GM21786 (cell line): ENCODE data around the gene WLS.
"Not testable (repeated sequence)": the region's sequence is repeated elsewhere in the genome, so short reads cannot be mapped to it uniquely, and the experiment has no call there.

Experiments used
- ATAC-seq: cut with Tn5 transposase; IDR thresholded peaks from one replicate; pipeline ENCODE4 v1.9.1; 2021; ENCODE audit not compliant: unreplicated experiment

The WLS gene

GRCh38 chr1:68232289-68233148 is at the start of gene WLS:
Gene WLS (minus strand): TSS chr1:68232523. CDS start chr1:68232299, 224 bp downstream.
- no peak for ATAC-seq

- no peak for ATAC-seq
Observed at GRCh38 chr1:68280286-68280685, 48.0 kb upstream of the WLS start.

GRCh38 chr1:68279846-68280245 is 47.5 kb upstream of the WLS start:
- ATAC-seq: no peak

GRCh38 chr1:68278221-68278620 is 45.9 kb upstream of the WLS start:
- peak; percentile 47 for ATAC-seq

GRCh38 chr1:68276448-68276847 is 44.1 kb upstream of the WLS start:
- ATAC-seq: no peak

GRCh38 chr1:68273530-68273929 is 41.2 kb upstream of the WLS start:
- no peak for ATAC-seq

- no peak for ATAC-seq
Observed at GRCh38 chr1:68271596-68271995, 39.3 kb upstream of the WLS start.

- ATAC-seq: no peak
Observed at GRCh38 chr1:68270951-68271350, 38.6 kb upstream of the WLS start.

- ATAC-seq: no peak
Observed at GRCh38 chr1:68269637-68270430, 37.5 kb upstream of the WLS start.

- no peak for ATAC-seq
Observed at GRCh38 chr1:68268896-68269483, 36.7 kb upstream of the WLS start.

GRCh38 chr1:68256824-68257223 is 24.5 kb upstream of the WLS start:
- ATAC-seq: not testable (repeated sequence)

GRCh38 chr1:68255301-68255700 is 23.0 kb upstream of the WLS start:
- ATAC-seq: no peak

- no peak for ATAC-seq
Observed at GRCh38 chr1:68254667-68255226, 22.4 kb upstream of the WLS start.

GRCh38 chr1:68237040-68237439 is 4.7 kb upstream of the WLS start:
- no peak for ATAC-seq

GRCh38 chr1:68234094-68234493 is 1.8 kb upstream of the WLS start:
- no peak for ATAC-seq

- ATAC-seq: no peak
Observed at GRCh38 chr1:68233202-68233601, 879 bp upstream of the WLS start.

GRCh38 chr1:68231627-68232288 is 565 bp downstream of the WLS start:
- ATAC-seq: no peak

- no peak for ATAC-seq
Observed at GRCh38 chr1:68230901-68231626, 1.3 kb downstream of the WLS start.

- no peak for ATAC-seq
Observed at GRCh38 chr1:68230484-68230802, 1.9 kb downstream of the WLS start.
